HG02981 (cell line): ENCODE measurements around the gene MFAP3L.
A peak's percentile ranks its signal among the peaks of the same experiment; 100 is the strongest.

ENCODE experiments used
- ATAC-seq: cut with Tn5 transposase; IDR thresholded peaks from one replicate; pipeline ENCODE4 v1.9.1; 2021; ENCODE audit warnings: mild to moderate bottlenecking, moderate library complexity; ENCODE audit not compliant: unreplicated experiment

The MFAP3L gene

GRCh38 chr4:169993531-169993930 lies 32.7 kb downstream of the MFAP3L start:
- no peak for ATAC-seq

- ATAC-seq: no peak
Observed at GRCh38 chr4:169988252-169988651, 37.9 kb downstream of the MFAP3L start.

GRCh38 chr4:169987327-169988228 lies 38.6 kb downstream of the MFAP3L start:
- ATAC-seq: no peak

GRCh38 chr4:169986369-169986768 lies 39.8 kb downstream of the MFAP3L start:
- no peak for ATAC-seq

GRCh38 chr4:169985881-169986280 lies 40.3 kb downstream of the MFAP3L start:
- no peak for ATAC-seq

- ATAC-seq: no peak
Observed at GRCh38 chr4:169984745-169985144, 41.5 kb downstream of the MFAP3L start.

- no peak for ATAC-seq
Observed at GRCh38 chr4:169984173-169984572, 42.0 kb downstream of the MFAP3L start.

GRCh38 chr4:169976951-169977350 lies 49.2 kb downstream of the MFAP3L start:
- no peak for ATAC-seq

GRCh38 chr4:169975838-169976796 lies 50.1 kb downstream of the MFAP3L start:
- no peak for ATAC-seq

GRCh38 chr4:169975131-169975837 lies 50.9 kb downstream of the MFAP3L start:
- ATAC-seq: no peak

- no peak for ATAC-seq
Observed at GRCh38 chr4:169971456-169972015, 54.7 kb downstream of the MFAP3L start.

- no peak for ATAC-seq
Observed at GRCh38 chr4:169968999-169969398, 57.2 kb downstream of the MFAP3L start.

- no peak for ATAC-seq
Observed at GRCh38 chr4:169963998-169964397, 62.2 kb downstream of the MFAP3L start.

- ATAC-seq: no peak
Observed at GRCh38 chr4:169959254-169959653, 66.9 kb downstream of the MFAP3L start.

GRCh38 chr4:169958629-169959028 lies 67.6 kb downstream of the MFAP3L start:
- ATAC-seq: no peak

GRCh38 chr4:169957785-169958184 lies 68.4 kb downstream of the MFAP3L start:
- ATAC-seq: no peak

GRCh38 chr4:169956091-169956843 lies 69.9 kb downstream of the MFAP3L start:
- no peak for ATAC-seq

GRCh38 chr4:169955521-169955920 lies 70.7 kb downstream of the MFAP3L start:
- no peak for ATAC-seq

GRCh38 chr4:169952236-169953002 lies 73.8 kb downstream of the MFAP3L start:
- peak; percentile 44 for ATAC-seq
